ENCODE data around the gene PRSS8. TPM values are rescaled to one million over a fixed set of nuclear protein-coding genes. Genes with fewer than 3 reads are reported as not detected.
"Not testable (repeated sequence)": the region's sequence is repeated elsewhere in the genome, so short reads cannot be mapped to it uniquely, and the experiment has no call there.

Gene PRSS8
- polyA plus RNA-seq, 10 donors = 0.11 to 4.2 (median 0.25) TPM; not detected in 2

DNA sequence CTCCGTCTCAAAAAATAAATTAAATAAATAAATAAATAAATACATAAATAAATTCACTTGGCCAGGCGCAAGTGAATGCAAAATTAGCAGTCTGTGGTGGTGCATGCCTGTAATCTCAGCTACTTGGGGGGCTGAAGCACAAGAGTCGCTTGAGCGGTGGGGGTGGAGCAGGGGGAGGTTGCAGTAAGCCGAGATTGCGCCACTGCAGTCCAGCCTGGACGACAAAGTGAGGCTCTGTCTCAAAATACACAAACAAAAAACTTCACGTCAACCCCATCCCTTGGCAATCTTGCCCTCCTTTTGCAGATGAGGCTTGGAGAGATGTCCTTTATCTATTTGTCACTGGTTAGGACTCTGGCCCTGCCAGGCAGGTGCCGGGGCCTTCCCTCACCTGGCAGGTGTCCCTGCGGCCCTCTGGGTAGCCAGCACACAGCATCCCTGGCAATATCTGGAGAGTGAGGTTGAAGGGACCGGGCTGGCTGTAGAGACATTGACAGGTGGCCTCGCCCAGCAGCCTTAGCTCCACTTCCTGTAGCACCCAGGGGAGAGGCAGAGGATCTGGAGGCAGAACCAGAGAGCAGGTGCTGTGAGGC, 10.0 kb upstream of the PRSS8 start:
- DNase-seq = no peak

GRCh38 chr16:31144418-31144817, 8.9 kb upstream of the PRSS8 start:
- DNase-seq = not testable (repeated sequence)

- no peak for DNase-seq
Observed at GRCh38 chr16:31143694-31144148, 8.2 kb upstream of the PRSS8 start.

- DNase-seq = no peak
Observed at GRCh38 chr16:31143011-31143693, 7.6 kb upstream of the PRSS8 start.

DNA sequence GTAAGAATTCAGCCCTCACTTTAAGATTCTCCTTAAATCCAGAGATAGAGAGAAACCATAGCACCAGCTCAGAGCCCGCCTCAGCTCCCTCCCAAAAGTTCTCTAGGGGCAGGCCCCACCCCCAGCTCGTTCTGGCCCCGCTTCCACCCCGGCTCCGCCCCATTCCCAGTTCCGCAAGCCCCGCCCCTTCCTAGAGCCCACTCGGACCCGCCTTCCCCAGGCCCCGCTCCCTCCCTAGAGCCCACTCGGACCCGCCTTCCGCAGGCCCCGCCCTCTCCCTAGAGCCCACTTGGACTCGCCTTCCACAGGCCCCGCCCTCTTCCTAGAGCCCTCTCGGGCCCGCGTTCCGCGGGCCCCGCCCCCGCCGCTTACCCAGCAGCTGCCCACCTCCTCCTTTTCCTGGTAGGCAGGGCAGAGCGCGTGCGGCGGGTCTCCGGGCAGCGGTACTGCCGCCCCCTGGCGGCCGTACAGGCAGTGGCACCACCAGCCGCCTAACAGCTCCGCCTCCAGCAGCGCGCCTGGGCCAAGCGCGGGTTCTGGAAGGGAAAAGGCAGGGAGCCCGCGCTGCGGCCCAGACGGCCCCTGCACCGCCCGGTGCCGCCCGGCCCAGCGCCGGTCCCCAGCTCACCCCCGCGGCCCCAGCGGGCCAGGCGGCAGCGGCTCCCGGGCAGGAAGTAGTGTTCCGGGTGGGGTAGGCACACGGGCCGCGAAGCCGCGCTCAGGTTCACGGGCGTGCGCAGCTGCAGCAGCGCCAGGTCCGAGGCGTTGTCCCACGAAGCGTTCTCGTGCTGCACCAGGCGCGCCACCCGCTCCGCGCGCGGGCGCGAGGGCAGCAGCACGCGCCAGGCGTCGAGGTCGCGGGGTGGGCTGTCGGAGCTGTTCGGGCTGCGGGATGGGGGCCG, 6.8 kb upstream of the PRSS8 start:
- DNase-seq = peak; percentile 98 to 99 (median 99)

DNA sequence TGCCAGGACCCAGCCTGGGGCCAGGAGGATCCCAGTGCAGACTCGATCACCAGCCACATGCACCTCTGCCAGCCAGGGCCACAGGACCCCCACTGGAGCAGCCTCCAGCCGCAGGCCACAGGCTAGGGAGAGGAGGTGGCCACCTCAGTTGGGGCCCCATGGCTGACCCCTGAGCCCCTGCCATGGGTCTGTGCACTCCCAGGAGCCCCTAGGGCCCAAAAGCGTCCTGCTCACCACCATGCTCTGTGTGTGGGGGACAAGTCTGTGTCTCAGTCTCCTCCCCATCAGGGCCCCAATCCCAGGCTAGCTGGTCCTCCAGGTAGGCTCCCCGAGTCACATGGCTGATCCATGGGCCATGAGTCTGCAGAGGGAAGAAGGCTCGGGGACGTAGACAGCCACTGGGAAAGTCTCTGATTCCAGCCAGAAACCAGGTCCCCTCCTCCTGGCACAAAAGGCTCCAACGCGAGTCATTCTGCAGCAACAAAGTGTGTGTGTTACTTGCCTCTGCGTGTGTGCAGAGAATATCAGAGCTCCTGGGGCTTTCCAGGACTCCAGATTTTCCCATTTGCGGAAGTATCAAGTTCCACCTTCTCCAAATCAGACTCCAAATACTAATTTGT, 6.1 kb upstream of the PRSS8 start:
- DNase-seq = no peak

DNA sequence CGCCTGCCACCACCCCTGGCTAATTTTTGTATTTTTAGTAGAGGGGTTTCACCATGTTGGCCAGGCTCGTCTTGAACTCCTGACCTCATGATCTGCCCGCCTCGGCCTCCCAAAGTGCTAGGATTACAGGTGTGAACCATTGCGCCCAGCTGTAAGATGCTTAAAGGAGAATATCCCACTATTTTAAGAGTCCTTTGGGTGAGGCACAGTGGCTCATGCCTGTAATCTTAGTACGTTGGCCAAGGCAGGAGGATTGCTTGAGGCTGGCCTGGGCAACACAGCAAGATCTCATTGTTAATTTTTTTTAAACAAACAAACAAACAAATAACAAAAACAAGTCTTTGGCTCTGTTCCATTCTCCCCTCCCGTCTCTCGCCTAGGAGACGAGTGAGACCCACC, 5.5 kb upstream of the PRSS8 start:
- DNase-seq = not testable (repeated sequence)

DNA sequence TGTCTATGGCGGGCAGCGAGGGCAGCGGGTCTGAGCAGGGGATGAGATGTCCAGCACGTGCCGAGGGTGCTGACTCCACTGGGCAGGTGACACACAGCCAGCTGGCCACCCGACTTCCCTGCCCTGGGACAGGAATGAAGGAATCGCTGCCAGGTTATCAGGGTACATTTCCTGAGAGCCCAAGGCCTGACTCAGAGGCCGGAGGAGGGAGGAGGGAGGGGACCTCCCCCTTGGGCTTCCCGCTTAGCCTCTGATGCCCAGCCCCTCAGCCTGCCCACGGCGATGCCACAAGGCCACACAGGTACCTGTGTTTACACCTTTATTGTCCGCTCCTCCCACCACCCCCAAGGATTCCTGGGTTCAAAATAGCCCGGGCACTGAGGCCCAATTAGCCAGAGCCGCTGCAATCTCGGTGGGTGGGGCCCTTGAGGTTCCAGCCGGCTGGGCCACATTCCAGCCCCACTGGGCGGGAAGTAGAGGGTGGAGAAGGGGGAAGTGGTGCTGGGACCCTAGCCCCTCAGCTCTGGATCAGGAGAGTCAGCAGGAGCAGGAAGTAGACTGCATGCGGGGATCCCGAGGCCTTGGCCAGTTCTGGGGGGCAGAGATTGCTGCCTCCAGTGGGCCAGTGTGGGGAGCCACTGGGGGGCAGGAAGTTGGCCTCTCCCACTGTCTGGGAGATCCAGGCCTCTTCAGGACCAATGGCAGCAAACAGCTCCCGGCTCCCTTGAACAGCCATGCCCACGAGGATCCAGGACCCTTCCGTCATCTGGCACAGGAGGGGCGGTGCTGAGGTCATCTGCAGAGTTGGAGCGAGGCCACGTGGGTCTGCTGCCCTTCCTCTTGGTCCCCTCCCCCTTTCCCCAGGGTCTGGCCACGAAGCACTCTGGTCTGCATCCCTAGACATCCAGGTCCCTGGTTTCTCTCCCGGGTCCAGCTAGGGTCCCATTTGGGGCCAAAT, 3.4 kb upstream of the PRSS8 start:
- DNase-seq = no peak

GRCh38 chr16:31136822-31137499, 1.4 kb upstream of the PRSS8 start:
- DNase-seq = not testable (repeated sequence)

DNA sequence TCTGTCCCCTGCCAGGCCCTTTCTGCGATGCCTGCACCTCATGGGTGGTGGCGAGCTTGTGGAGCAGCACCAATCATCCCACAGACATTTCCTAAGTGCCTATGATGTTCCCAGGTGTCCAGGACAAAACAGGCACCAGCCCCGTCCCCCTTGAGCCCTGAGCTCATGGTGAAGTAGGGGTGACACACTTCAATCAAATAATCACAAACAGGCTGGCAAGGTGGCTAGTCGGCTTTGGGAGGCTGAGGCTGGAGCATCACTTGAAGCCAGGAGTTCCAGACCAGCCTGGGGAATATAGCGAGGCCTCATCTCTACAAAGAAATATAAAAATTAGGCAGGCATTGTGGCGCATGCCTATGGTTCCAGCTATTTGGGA, 748 bp upstream of the PRSS8 start:
- no peak for DNase-seq

DNA sequence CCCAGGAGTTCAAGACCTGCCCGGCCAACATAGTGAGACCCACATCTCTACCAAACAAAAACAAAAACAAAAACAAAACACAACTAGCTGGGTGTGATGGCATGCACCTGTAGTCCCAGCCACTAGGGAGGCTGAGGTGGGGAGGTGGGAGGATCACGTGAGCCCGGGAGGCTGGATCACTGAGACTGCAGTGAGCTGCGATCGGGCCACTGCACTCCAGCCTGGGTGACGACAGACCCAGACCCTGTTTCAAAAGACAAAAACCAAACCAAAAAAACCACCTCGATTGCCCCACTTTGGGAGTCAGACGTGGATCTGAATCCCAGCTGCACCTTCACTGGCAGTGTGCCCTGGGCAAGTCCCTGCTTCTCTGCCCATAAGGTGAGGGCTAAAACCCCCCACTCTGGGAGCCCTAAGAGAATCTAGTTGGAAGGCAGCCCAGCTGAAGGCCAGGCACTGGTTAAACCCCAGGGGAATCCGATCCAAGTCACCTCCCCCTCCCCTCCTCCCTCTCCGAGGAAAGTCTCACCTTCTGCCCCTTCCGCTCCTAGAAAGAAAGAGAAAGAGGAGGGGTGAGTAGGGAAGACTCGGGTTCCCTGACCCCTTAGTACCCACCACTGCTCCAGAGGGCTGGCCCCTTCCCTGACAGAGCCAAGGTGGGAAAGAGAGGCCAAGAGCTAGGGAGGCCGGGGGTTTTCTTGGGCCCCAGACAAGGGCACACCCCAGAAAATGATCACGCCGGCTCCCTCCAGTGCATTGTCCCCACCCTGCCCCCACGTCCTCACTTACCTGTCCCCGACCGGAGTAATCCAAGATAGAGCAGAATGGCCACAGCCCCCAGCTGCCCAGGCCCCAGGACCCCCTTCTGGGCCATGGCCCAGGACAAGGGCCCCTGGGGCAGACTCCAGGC, 647 bp downstream of the PRSS8 start:
- DNase-seq = no peak

DNA sequence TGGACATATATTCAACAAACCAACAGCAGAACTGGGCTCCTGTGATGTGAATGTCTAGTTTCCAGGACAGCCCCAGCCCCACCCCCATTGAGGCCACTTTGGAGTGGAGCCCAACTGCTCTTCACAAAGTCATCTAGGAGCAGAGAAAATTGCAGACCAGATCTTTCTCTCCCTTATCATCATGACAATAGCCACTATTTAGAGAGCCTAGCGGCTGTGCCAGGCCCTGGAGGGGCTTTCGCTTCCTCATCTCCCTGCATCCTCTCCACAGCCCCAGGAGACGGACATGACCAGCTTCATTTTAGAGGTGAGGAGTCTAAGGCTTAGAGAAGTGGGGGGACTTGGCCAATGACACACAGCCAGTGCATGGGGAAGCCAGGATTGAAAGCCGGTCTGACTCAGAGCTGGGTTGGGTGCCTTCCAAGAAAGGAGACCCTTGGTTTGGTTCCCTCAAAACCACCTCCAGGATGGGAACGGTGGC, 1.4 kb downstream of the PRSS8 start:
- DNase-seq = no peak

GRCh38 chr16:31133046-31133501, 2.5 kb downstream of the PRSS8 start:
- DNase-seq = no peak

- DNase-seq = no peak
Observed at GRCh38 chr16:31132303-31132979, 3.1 kb downstream of the PRSS8 start.

GRCh38 chr16:31131841-31132271, 3.7 kb downstream of the PRSS8 start:
- DNase-seq = no peak

DNA sequence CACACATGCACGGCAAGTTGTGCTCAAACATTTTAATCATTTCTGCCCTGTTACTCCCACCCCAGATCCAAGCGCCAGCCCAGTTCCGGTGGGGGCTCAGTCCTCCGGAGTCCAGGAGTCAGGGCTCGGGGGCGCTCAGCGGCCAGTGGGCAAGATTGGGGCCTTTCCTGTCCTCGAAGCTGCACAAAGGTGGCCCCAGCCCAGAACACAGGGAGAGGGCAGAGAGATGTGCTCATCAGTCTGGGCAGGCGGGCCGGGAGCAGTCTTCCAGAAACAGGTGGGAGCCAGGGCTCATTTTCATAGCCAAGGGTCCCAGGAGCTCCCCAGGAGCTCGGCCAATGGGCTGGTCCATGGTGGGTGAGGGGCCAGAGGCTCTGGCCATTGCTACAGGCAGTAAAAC, 4.1 kb downstream of the PRSS8 start:
- no peak for DNase-seq

DNA sequence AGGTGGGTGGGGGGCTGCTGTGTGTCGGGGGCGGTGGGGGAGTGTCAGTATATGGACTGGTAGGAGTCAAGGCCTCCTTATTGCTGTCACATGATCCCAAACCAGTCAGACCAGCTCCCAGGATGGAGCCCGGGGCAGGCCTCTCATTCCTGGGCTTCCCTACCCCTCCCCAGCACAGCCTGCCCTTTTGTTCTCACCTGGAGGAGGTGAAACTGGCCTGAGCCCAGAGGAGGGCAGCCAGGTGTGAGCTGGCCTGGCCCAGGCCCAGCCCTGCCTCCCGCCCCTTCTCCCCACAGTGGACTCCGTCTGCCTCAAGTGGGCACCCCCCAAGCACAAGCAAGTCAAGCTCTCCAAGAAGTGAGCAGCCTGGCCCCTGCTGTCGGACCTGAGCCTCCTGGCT, 4.6 kb downstream of the PRSS8 start:
- no peak for DNase-seq

DNA sequence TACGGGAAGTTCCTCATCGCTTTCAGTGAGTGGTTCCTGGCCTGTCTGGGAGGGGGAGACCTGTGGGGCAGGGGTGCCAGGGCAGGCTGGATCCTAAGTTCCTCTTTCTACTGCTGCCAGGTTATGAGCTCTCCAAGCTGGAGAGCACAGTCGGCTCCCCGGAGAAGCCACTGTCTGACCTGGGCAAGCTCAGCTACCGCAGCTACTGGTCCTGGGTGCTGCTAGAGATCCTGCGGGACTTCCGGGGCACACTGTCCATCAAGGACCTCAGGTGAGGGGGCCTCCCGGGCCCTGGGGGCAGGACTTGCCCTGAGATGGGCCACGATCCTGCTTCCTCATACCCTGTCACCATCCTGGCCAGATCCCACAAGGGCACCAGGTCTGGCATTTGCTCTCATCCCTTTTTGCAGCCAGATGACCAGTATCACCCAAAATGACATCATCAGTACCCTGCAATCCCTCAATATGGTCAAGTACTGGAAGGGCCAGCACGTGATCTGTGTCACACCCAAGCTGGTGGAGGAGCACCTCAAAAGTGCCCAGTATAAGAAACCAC, 5.1 kb downstream of the PRSS8 start:
- no peak for DNase-seq
